SK-N-SH treated with all-trans-retinoic acid at 6 μM for 48 hours (cell line): ENCODE measurements around the gene HACD2.
A peak's percentile ranks its signal among the peaks of the same experiment; 100 is the strongest.

Experiments
- ATAC-seq: fragments of 200-7000 bp; cut with Tn5 transposase; 3 replicates; pipeline ENCODE4 v1.9.1; 2020; ENCODE audit warnings: mild to moderate bottlenecking, moderate library complexity
- ARNTL ChIP-seq: fragments of 450-650 bp; formaldehyde crosslinking; IDR thresholded peaks from 2 replicates; pipeline ENCODE4 v1.5.0; 2020; ENCODE audit warnings: low read depth, mild to moderate bottlenecking, moderate library complexity, borderline replicate concordance
- BACH2 ChIP-seq: fragments of 250-450 bp; sonication (Bioruptor Pico); IDR thresholded peaks from 2 replicates; pipeline ENCODE4 v1.9.0; 2021; ENCODE audit warnings: mild to moderate bottlenecking, borderline replicate concordance
- CREB5 ChIP-seq: fragments of 250-450 bp; sonication (Bioruptor Pico); IDR thresholded peaks from 2 replicates; pipeline ENCODE4 v1.5.1; 2020; ENCODE audit warnings: low read depth, mild to moderate bottlenecking, moderate library complexity
- CSDC2 ChIP-seq: fragments of 250-450 bp; sonication (Bioruptor Pico); IDR thresholded peaks from 2 replicates; pipeline ENCODE4 v1.5.0; 2020; ENCODE audit warnings: mild to moderate bottlenecking, moderate library complexity
- CSRNP3 ChIP-seq: fragments of 250-450 bp; sonication (Bioruptor Pico); IDR thresholded peaks from 2 replicates; pipeline ENCODE4 v1.5.1; 2021; ENCODE audit warnings: mild to moderate bottlenecking, moderate library complexity
- ESRRG ChIP-seq: fragments of 250-450 bp; sonication (Bioruptor Pico); IDR thresholded peaks from 2 replicates; pipeline ENCODE4 v1.6.1; 2021; ENCODE audit warnings: mild to moderate bottlenecking
- GLIS3 ChIP-seq: fragments of 250-450 bp; sonication (Bioruptor Pico); IDR thresholded peaks from 2 replicates; pipeline ENCODE4 v1.5.0; 2020; ENCODE audit warnings: mild to moderate bottlenecking, moderate library complexity
- ISL1 ChIP-seq: fragments of 250-450 bp; sonication (Bioruptor Pico); IDR thresholded peaks from 2 replicates; pipeline ENCODE4 v2.1.2; 2022; ENCODE audit warnings: mild to moderate bottlenecking, moderate library complexity
- OSR1 ChIP-seq: fragments of 250-450 bp; sonication (Bioruptor Pico); IDR thresholded peaks from 2 replicates; pipeline ENCODE4 v1.8.0; 2022; ENCODE audit warnings: moderate library complexity, mild to moderate bottlenecking, inconsistent platforms
- PATZ1 ChIP-seq: fragments of 250-450 bp; sonication (Bioruptor Pico); IDR thresholded peaks from 2 replicates; pipeline ENCODE4 v1.8.0; 2020; ENCODE audit warnings: mild to moderate bottlenecking, moderate library complexity, borderline replicate concordance
- POU6F1 ChIP-seq: fragments of 250-450 bp; sonication (Bioruptor Pico); IDR thresholded peaks from 2 replicates; pipeline ENCODE4 v1.8.0; 2021; ENCODE audit warnings: low read depth, mild to moderate bottlenecking, moderate library complexity, borderline replicate concordance
- PPARA ChIP-seq: fragments of 250-450 bp; sonication (Bioruptor Pico); IDR thresholded peaks from 2 replicates; pipeline ENCODE4 v1.5.0; 2020; ENCODE audit warnings: mild to moderate bottlenecking, borderline replicate concordance
- TCF4 ChIP-seq: fragments of 250-450 bp; sonication (Bioruptor Pico); IDR thresholded peaks from 2 replicates; pipeline ENCODE4 v1.8.0; 2021; ENCODE audit warnings: mild to moderate bottlenecking, moderate library complexity, borderline replicate concordance
- TOX ChIP-seq: fragments of 250-450 bp; sonication (Bioruptor Pico); IDR thresholded peaks from 2 replicates; pipeline ENCODE4 v1.8.0; 2021; ENCODE audit warnings: mild to moderate bottlenecking, moderate library complexity, borderline replicate concordance
- TSHZ2 ChIP-seq: fragments of 250-450 bp; sonication (Bioruptor Pico); IDR thresholded peaks from 2 replicates; pipeline ENCODE4 v1.5.0; 2020; ENCODE audit warnings: mild to moderate bottlenecking, moderate library complexity
- ZFP3 ChIP-seq: fragments of 250-450 bp; sonication (Bioruptor Pico); IDR thresholded peaks from 2 replicates; pipeline ENCODE4 v1.5.0; 2020; ENCODE audit warnings: mild to moderate bottlenecking, moderate library complexity
- ZNF70 ChIP-seq: fragments of 450-650 bp; formaldehyde crosslinking; IDR thresholded peaks from 2 replicates; pipeline ENCODE4 v1.5.0; 2020; ENCODE audit warnings: mild to moderate bottlenecking, moderate library complexity
- ZNF8 ChIP-seq: fragments of 450-650 bp; formaldehyde crosslinking; IDR thresholded peaks from 2 replicates; pipeline ENCODE4 v1.5.0; 2020; ENCODE audit warnings: mild to moderate bottlenecking, moderate library complexity

HACD2 gene

GRCh38 chr3:123553536-123553935, 31.3 kb downstream of the HACD2 start (continued):
- TF ChIP-seq OSR1, result no peak
- TF ChIP-seq ESRRG (CRISPR knock-in tag), result no peak

- ATAC-seq, result no peak
- no peak for TF ChIP-seq ZNF70 (CRISPR knock-in tag)
- TF ChIP-seq BACH2 (CRISPR knock-in tag), result no peak
- TF ChIP-seq PPARA (CRISPR knock-in tag), result no peak
- TF ChIP-seq ISL1 (CRISPR knock-in tag), result no peak
- TF ChIP-seq, all 23 proteins: peak for 0
Observed at GRCh38 chr3:123552768-123553167, 32.1 kb downstream of the HACD2 start.

- ATAC-seq, result peak; percentile 51; the same call in 2 of the 3 replicates
- TF ChIP-seq CREB5 (CRISPR knock-in tag), result no peak
- no peak for TF ChIP-seq TOX (CRISPR knock-in tag)
- TF ChIP-seq TSHZ2, result no peak
- no peak for TF ChIP-seq OSR1
- no peak for TF ChIP-seq PATZ1 (CRISPR knock-in tag)
- TF ChIP-seq CSRNP3 (CRISPR knock-in tag), result no peak
- TF ChIP-seq PPARA (CRISPR knock-in tag), result no peak
- TF ChIP-seq POU6F1, result no peak
- TF ChIP-seq ARNTL (CRISPR knock-in tag), result no peak
- TF ChIP-seq ZFP3, result no peak
- no peak for TF ChIP-seq ESRRG (CRISPR knock-in tag)
- TF ChIP-seq GLIS3 (CRISPR knock-in tag), result no peak
- no peak for TF ChIP-seq ZNF8 (CRISPR knock-in tag)
- TF ChIP-seq CSDC2, result no peak
- no peak for TF ChIP-seq TCF4
- TF ChIP-seq ZNF70 (CRISPR knock-in tag), result no peak
Observed at GRCh38 chr3:123552095-123552714, 32.6 kb downstream of the HACD2 start.

GRCh38 chr3:123547881-123548519, 36.9 kb downstream of the HACD2 start:
- no peak for ATAC-seq

More at GRCh38 chr3:123547881-123548519, 36.9 kb downstream of the HACD2 start:
- TF ChIP-seq POU6F1, result no peak
- TF ChIP-seq PATZ1 (CRISPR knock-in tag), result no peak
